Mesodermal cell (in vitro differentiated cells): Measurements from ENCODE around the gene PTPRN2.
"Not testable (repeated sequence)": the region's sequence is repeated elsewhere in the genome, so short reads cannot be mapped to it uniquely, and the experiment has no call there.

Experiments
- H3K27ac ChIP-seq: 2 replicates; pipeline ENCODE4 v1.7.0; 2013; ENCODE audit warnings: mild to moderate bottlenecking, low read depth, low read length, moderate library complexity; ENCODE audit not compliant: severe bottlenecking
- H3K36me3 ChIP-seq: 2 replicates; pipeline ENCODE4 v1.7.1; 2013; ENCODE audit warnings: mild to moderate bottlenecking, low read length, moderate library complexity; ENCODE audit not compliant: control insufficient read depth, insufficient read depth
- H3K4me1 ChIP-seq: one replicate; pipeline ENCODE4 v1.7.1; 2013; ENCODE audit warnings: mild to moderate bottlenecking, low read length; ENCODE audit not compliant: insufficient read depth, control insufficient read depth, poor library complexity, severe bottlenecking
- H3K4me3 ChIP-seq: 2 replicates; pipeline ENCODE4 v1.7.0; 2013; ENCODE audit warnings: low read length, control low read depth, mild to moderate bottlenecking; ENCODE audit not compliant: insufficient read depth, poor library complexity, severe bottlenecking; ENCODE audit errors: extremely low read depth
- H3K9me3 ChIP-seq: 2 replicates; pipeline ENCODE4 v1.7.1; 2013; ENCODE audit warnings: mild to moderate bottlenecking, low read length, moderate library complexity; ENCODE audit not compliant: control insufficient read depth
- WGBS, 2 experiments: methylation state at CpG; one replicate each; pipeline ENCODE4 v1.1.5; 2013; ENCODE audit warnings: missing lambda C conversion rate in 2 of 2; ENCODE audit not compliant: insufficient coverage in 2 of 2; 5-methylcytosine and 5-hydroxymethylcytosine counted together

The PTPRN2 gene

GRCh38 chr7:158150234-158150633 is 437.4 kb downstream of the PTPRN2 start:
- Histone ChIP-seq H3K9me3 (peaks cover 75% of the 10 kb centered on the region), H3K4me1 (no peaks in the 10 kb centered on the region), H3K27ac (no peak overlapping the region), H3K4me3 (no peak overlapping the region), H3K36me3 (no peaks in the 10 kb centered on the region)
- 86 to 88% methylated on average over 7 of the region's 7 CpGs for WGBS, 2 experiments

GRCh38 chr7:158147431-158147830 is 440.2 kb downstream of the PTPRN2 start:
- WGBS, 2 experiments: 87 to 89% methylated on average over 17 of the region's 18 CpGs
- H3K4me3 ChIP-seq, H3K36me3 ChIP-seq, H3K4me1 ChIP-seq, H3K27ac ChIP-seq: not testable (repeated sequence)
- H3K9me3 ChIP-seq: peaks cover 70% of the 10 kb centered on the region

GRCh38 chr7:158145370-158145769 is 442.3 kb downstream of the PTPRN2 start:
- no peak overlapping the region for H3K4me3 ChIP-seq
- no peaks in the 10 kb centered on the region for H3K4me1 ChIP-seq
- no peak overlapping the region for H3K27ac ChIP-seq
- H3K36me3 ChIP-seq: no peaks in the 10 kb centered on the region
- WGBS, 2 experiments: 81 to 89% methylated on average over 12 to 13 of the region's 13 CpGs
- H3K9me3 ChIP-seq: peaks cover 74% of the 10 kb centered on the region

GRCh38 chr7:158143196-158144120 is 444.2 kb downstream of the PTPRN2 start:
- Histone ChIP-seq H3K4me1 (no peaks in the 10 kb centered on the region), H3K27ac (no peak overlapping the region), H3K36me3 (no peaks in the 10 kb centered on the region), H3K9me3 (peaks cover 82% of the 10 kb centered on the region), H3K4me3 (no peak overlapping the region)
- 86 to 87% methylated on average over 28 to 31 of the region's 34 CpGs for WGBS, 2 experiments

- no peaks in the 10 kb centered on the region for H3K36me3 ChIP-seq
- H3K9me3 ChIP-seq: peaks cover 86% of the 10 kb centered on the region
- no peak overlapping the region for H3K27ac ChIP-seq
- H3K4me1 ChIP-seq: no peaks in the 10 kb centered on the region
- no peak overlapping the region for H3K4me3 ChIP-seq
- WGBS, 2 experiments: 76 to 81% methylated on average over 12 of the region's 12 CpGs
Observed at GRCh38 chr7:158142657-158143056, 445.0 kb downstream of the PTPRN2 start.

- peaks cover 82% of the 10 kb centered on the region for H3K9me3 ChIP-seq
- H3K4me3 ChIP-seq: no peak overlapping the region
- H3K4me1 ChIP-seq: no peaks in the 10 kb centered on the region
- 86 to 87% methylated on average over 34 to 39 of the region's 39 CpGs for WGBS, 2 experiments
- no peaks in the 10 kb centered on the region for H3K36me3 ChIP-seq
- H3K27ac ChIP-seq: no peak overlapping the region
Observed at GRCh38 chr7:158141806-158142518, 445.7 kb downstream of the PTPRN2 start.

- H3K9me3 ChIP-seq: peaks cover 88% of the 10 kb centered on the region
- no peak overlapping the region for H3K27ac ChIP-seq
- WGBS, 2 experiments: 86 to 89% methylated on average over 13 to 15 of the region's 17 CpGs
- no peak overlapping the region for H3K4me3 ChIP-seq
- H3K36me3 ChIP-seq: no peaks in the 10 kb centered on the region
- H3K4me1 ChIP-seq: no peaks in the 10 kb centered on the region
Observed at GRCh38 chr7:158141221-158141582, 446.4 kb downstream of the PTPRN2 start.

GRCh38 chr7:158140538-158141220 is 446.9 kb downstream of the PTPRN2 start:
- Histone ChIP-seq H3K4me3 (no peak overlapping the region), H3K4me1 (no peaks in the 10 kb centered on the region), H3K36me3 (no peaks in the 10 kb centered on the region), H3K27ac (no peak overlapping the region), H3K9me3 (peaks cover 88% of the 10 kb centered on the region)
- 81 to 87% methylated on average over 22 to 30 of the region's 31 CpGs for WGBS, 2 experiments

GRCh38 chr7:158139499-158139898 is 448.1 kb downstream of the PTPRN2 start:
- H3K36me3 ChIP-seq: no peaks in the 10 kb centered on the region
- H3K27ac ChIP-seq: no peak overlapping the region
- H3K4me1 ChIP-seq: no peaks in the 10 kb centered on the region
- peaks cover 86% of the 10 kb centered on the region for H3K9me3 ChIP-seq
- H3K4me3 ChIP-seq: no peak overlapping the region
- 80 to 83% methylated on average over 6 to 10 of the region's 10 CpGs for WGBS, 2 experiments

GRCh38 chr7:158138329-158138597 is 449.4 kb downstream of the PTPRN2 start:
- Histone ChIP-seq H3K4me1 (no peaks in the 10 kb centered on the region), H3K27ac (no peak overlapping the region), H3K9me3 (peaks cover 86% of the 10 kb centered on the region), H3K4me3 (no peak overlapping the region), H3K36me3 (no peaks in the 10 kb centered on the region)
- 67 to 71% methylated on average over 6 of the region's 9 CpGs for WGBS, 2 experiments
